SHP77 treated with DMSO at 0.1 percent for 48 hours (cell line): Measurements from ENCODE around the gene MYO18B.
"Not testable (repeated sequence)": the region's sequence is repeated elsewhere in the genome, so short reads cannot be mapped to it uniquely, and the experiment has no call there.

Experiments
- DNase-seq: peaks from one replicate; lab custom pipeline; 2025; lab: John Stamatoyannopoulos, UW

Gene MYO18B

GRCh38 chr22:25942856-25943411 lies 200.9 kb downstream of the MYO18B start:
- peak; percentile 96 for DNase-seq

GRCh38 chr22:25950111-25950510 lies 208.1 kb downstream of the MYO18B start:
- DNase-seq: no peak

GRCh38 chr22:25953276-25953675 lies 211.3 kb downstream of the MYO18B start:
- no peak for DNase-seq

- DNase-seq: no peak
Measured at GRCh38 chr22:25953919-25954318, 211.9 kb downstream of the MYO18B start.

- DNase-seq: no peak
Measured at GRCh38 chr22:25955323-25955722, 213.3 kb downstream of the MYO18B start.

- DNase-seq: no peak
Measured at GRCh38 chr22:25956801-25957200, 214.8 kb downstream of the MYO18B start.

GRCh38 chr22:25959818-25960774 lies 218.1 kb downstream of the MYO18B start:
- DNase-seq: no peak

- DNase-seq: no peak
Measured at GRCh38 chr22:25961699-25962098, 219.7 kb downstream of the MYO18B start.

GRCh38 chr22:25962711-25963110 lies 220.7 kb downstream of the MYO18B start:
- no peak for DNase-seq

- DNase-seq: no peak
Measured at GRCh38 chr22:25964961-25965730, 223.2 kb downstream of the MYO18B start.

GRCh38 chr22:25966448-25966913 lies 224.5 kb downstream of the MYO18B start:
- DNase-seq: no peak

- DNase-seq: no peak
Measured at GRCh38 chr22:25969286-25969685, 227.3 kb downstream of the MYO18B start.

GRCh38 chr22:25969901-25970300 lies 227.9 kb downstream of the MYO18B start:
- DNase-seq: no peak

GRCh38 chr22:25970374-25970911 lies 228.5 kb downstream of the MYO18B start:
- DNase-seq: no peak

- DNase-seq: no peak
Measured at GRCh38 chr22:25970999-25971811, 229.2 kb downstream of the MYO18B start.

- no peak for DNase-seq
Measured at GRCh38 chr22:25972397-25972796, 230.4 kb downstream of the MYO18B start.

GRCh38 chr22:25976356-25976755 lies 234.4 kb downstream of the MYO18B start:
- DNase-seq: no peak

GRCh38 chr22:25979968-25980367 lies 238.0 kb downstream of the MYO18B start:
- DNase-seq: no peak

GRCh38 chr22:25984911-25985310 lies 242.9 kb downstream of the MYO18B start:
- not testable (repeated sequence) for DNase-seq

- peak; percentile 27 for DNase-seq
Measured at GRCh38 chr22:25987948-25988347, 246.0 kb downstream of the MYO18B start.

GRCh38 chr22:25990940-25991339 lies 249.0 kb downstream of the MYO18B start:
- no peak for DNase-seq
